Dermis lymphatic vessel endothelial cell (primary cell): Measurements from ENCODE around the gene CIDEA. TPM values are rescaled to one million over a fixed set of nuclear protein-coding genes. Genes with fewer than 3 reads are reported as not detected.

ENCODE experiments used
- total RNA-seq: library from RNA; depleted of rRNA; stranded (reverse); fragments of >200 nt; gene quantifications from 2 replicates; pipeline ENCODE4 v1.2.1, GENCODE V29; 2014

CIDEA gene
- total RNA-seq = 0.33 and 0.52 TPM in 2 replicates

GRCh38 chr18:12254136-12254819 lies at the start of gene CIDEA:
TSS of gene CIDEA (plus strand) at chr18:12254361. CDS start at chr18:12254384, 23 bp downstream.

GRCh38 chr18:12307701-12308385 lies 53.7 kb downstream of the CIDEA start, which contains the start of gene TUBB6:
TSS of gene TUBB6 (plus strand) at chr18:12308241. CDS start at chr18:12308293, 52 bp downstream.

Other genes starting within 250 kb of the CIDEA start
- under 0.01 TPM in 1 of 2 replicates, not detected in the other for gene ANKRD62, start 160.5 kb upstream of the CIDEA start, total RNA-seq
- 532 and 823 TPM in 2 replicates for gene TUBB6, start 53.9 kb downstream of the CIDEA start, total RNA-seq
- gene AFG3L2, start 122.9 kb downstream of the CIDEA start, total RNA-seq = 36.5 and 42.6 TPM in 2 replicates
- gene PRELID3A, start 153.6 kb downstream of the CIDEA start, total RNA-seq = 0.86 and 0.87 TPM in 2 replicates